ENCODE measurements around the gene LTK. TPM values are rescaled to one million over a fixed set of nuclear protein-coding genes. Genes with fewer than 3 reads are reported as not detected.

LTK gene
- total RNA-seq, 1 experiment from 2014 or later: 5.4 TPM

DNA sequence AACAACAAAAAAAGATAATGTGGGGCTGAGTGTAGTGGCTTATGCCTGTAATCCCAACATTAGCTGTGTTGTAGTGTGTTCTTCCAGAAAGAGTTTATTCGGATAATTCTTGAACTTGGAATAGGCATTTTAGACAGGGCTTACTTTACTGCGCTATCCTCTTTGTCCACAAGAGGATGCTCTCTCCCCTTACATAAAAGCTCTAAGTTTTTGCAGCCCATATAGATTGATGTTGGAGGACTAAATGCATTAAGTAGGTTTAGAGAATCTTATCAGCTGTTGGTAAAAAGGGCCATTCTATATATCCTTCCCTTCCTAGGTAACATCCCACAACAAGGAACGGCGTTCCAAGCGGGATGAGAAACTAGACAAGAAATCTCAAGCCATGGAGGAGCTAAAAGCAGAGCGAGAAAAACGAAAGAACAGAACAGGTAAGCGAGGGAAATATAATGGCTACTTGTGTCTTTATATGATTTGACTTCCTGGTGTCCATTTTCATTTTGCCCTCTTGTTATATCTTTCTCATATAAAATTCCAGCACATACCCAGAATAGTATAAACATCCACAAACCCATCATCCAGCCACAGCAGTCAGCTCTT, 47.7 kb downstream of the LTK start:
- intact Hi-C loops (cut with micrococcal nuclease; ENCODE audit: unreplicated experiment): loop anchor here (5.0 kb wide), 1 partner anchor 436 kb away; no protein-coding TSS in a partner anchor
- peak; percentile 70 for DNase-seq (ENCODE audit: low spot score)
- no peaks in the 10 kb centered on the region for H3K27me3 ChIP-seq (replicated peaks; ENCODE audit: insufficient read depth, low read depth, low read length, poor library complexity)
- TF ChIP-seq EZH2 (IDR thresholded peaks at IDR 0.05; ENCODE audit: borderline replicate concordance, low read depth, low read length, poor library complexity, severe bottlenecking): no peak
- TF ChIP-seq CTCF (conservative IDR thresholded peaks at IDR 0.05; ENCODE audit: low read depth, low read length): peak; percentile 94
- ChIA-PET POLR2A (ENCODE audit: low non-redundant PET) (interaction anchor here (0.5 to 0.9 kb wide), 2 partner anchors 20 to 405 kb away, joined by 4 to 5 read pairs; no protein-coding TSS in a partner anchor), CTCF (interaction anchor here (0.6 to 2.1 kb wide), 7 partner anchors 92 to 439 kb away, joined by 3 to 11 read pairs (median 6); partner anchors contain the start of gene MAPKBP1)
- no TSS peak for BruUV-seq (replicated peaks)
- no peaks in the 10 kb centered on the region for H3K9me3 ChIP-seq (ENCODE audit: low read depth, low read length, poor library complexity, severe bottlenecking)
- H3K4me1 ChIP-seq (ENCODE audit: insufficient read depth, low read length, poor library complexity, severe bottlenecking): no peaks in the 10 kb centered on the region
- H3K4me3 ChIP-seq (ENCODE audit: low read depth, low read length, poor library complexity, severe bottlenecking): no peak overlapping the region
- H3K36me3 ChIP-seq (ENCODE audit: insufficient read depth, low read length, poor library complexity, severe bottlenecking): peaks cover 52% of the 10 kb centered on the region
- no peak overlapping the region for H3K27ac ChIP-seq (ENCODE audit: low read depth, low read length, poor library complexity, severe bottlenecking)

- H3K4me3 ChIP-seq (ENCODE audit: low read depth, low read length, poor library complexity, severe bottlenecking): no peak overlapping the region
- peaks cover 46% of the 10 kb centered on the region for H3K36me3 ChIP-seq (ENCODE audit: insufficient read depth, low read length, poor library complexity, severe bottlenecking)
- ChIA-PET POLR2A (ENCODE audit: low non-redundant PET) (interaction anchor here (0.5 to 0.9 kb wide), 2 partner anchors 19 to 406 kb away, joined by 4 to 5 read pairs; no protein-coding TSS in a partner anchor), CTCF (interaction anchor here (0.6 to 2.1 kb wide), 6 partner anchors 24 to 439 kb away, joined by 3 to 11 read pairs (median 6); no protein-coding TSS in a partner anchor)
- no peak overlapping the region for H3K27ac ChIP-seq (ENCODE audit: low read depth, low read length, poor library complexity, severe bottlenecking)
- H3K9me3 ChIP-seq (ENCODE audit: low read depth, low read length, poor library complexity, severe bottlenecking): no peaks in the 10 kb centered on the region
- H3K27me3 ChIP-seq (replicated peaks; ENCODE audit: insufficient read depth, low read depth, low read length, poor library complexity): no peaks in the 10 kb centered on the region
- DNase-seq (ENCODE audit: low spot score): no peak
- TF ChIP-seq CTCF (conservative IDR thresholded peaks at IDR 0.05; ENCODE audit: low read depth, low read length) (no peak), EZH2 (IDR thresholded peaks at IDR 0.05; ENCODE audit: borderline replicate concordance, low read depth, low read length, poor library complexity, severe bottlenecking) (no peak)
- no TSS peak for BruUV-seq (replicated peaks)
- no peaks in the 10 kb centered on the region for H3K4me1 ChIP-seq (ENCODE audit: insufficient read depth, low read length, poor library complexity, severe bottlenecking)
- intact Hi-C loops (cut with micrococcal nuclease; ENCODE audit: unreplicated experiment): loop anchor here (5.0 kb wide), 1 partner anchor 437 kb away; no protein-coding TSS in a partner anchor
These were observed 48.6 kb downstream of the LTK start for GRCh38 chr15:41464889-41465580.

DNA sequence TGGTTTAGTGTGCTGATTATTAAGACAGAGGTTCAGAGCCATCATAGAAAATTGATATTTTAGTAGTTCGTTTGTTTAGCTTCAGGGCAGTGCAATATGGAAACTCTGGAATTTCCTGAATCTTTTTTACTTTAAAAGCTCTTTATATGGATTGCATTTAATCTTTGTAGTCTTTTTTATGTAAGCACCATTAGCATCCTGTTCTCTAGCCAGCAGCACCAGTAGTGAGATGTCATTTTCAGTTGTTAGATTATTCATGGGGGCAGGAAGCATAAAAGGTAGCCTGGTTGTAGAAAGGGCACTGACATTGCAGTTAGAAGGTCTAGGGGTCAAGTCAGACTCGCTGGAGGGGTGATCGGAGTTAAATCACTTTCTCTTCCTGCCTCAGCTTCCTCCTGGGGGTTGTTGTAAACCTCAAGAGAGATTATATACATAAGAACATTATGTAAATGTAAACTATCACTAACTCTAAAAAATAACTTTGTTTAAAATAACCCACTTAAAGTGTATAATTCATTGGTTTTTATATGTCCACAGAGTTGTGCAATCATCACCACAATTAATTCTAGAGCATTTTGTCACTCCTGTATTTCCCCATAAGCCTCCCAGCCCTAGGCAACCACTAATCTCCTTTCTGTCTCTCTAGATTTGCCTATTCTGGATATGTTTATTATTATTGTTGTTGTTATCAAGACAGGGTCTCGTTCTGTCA, 51.4 kb downstream of the LTK start:
- Histone ChIP-seq H3K4me1 (ENCODE audit: insufficient read depth, low read length, poor library complexity, severe bottlenecking) (no peaks in the 10 kb centered on the region), H3K27me3 (replicated peaks; ENCODE audit: insufficient read depth, low read depth, low read length, poor library complexity) (no peaks in the 10 kb centered on the region), H3K9me3 (ENCODE audit: low read depth, low read length, poor library complexity, severe bottlenecking) (no peaks in the 10 kb centered on the region), H3K36me3 (ENCODE audit: insufficient read depth, low read length, poor library complexity, severe bottlenecking) (peaks cover 42% of the 10 kb centered on the region), H3K27ac (ENCODE audit: low read depth, low read length, poor library complexity, severe bottlenecking) (no peak overlapping the region), H3K4me3 (ENCODE audit: low read depth, low read length, poor library complexity, severe bottlenecking) (no peak overlapping the region)
- DNase-seq (ENCODE audit: low spot score): no peak
- POLR2A ChIA-PET (ENCODE audit: low non-redundant PET): no interaction called here
- intact Hi-C loops (cut with micrococcal nuclease; ENCODE audit: unreplicated experiment): no loop called here
- no TSS peak for BruUV-seq (replicated peaks)
- no peak for TF ChIP-seq CTCF (conservative IDR thresholded peaks at IDR 0.05; ENCODE audit: low read depth, low read length)
- TF ChIP-seq EZH2 (IDR thresholded peaks at IDR 0.05; ENCODE audit: borderline replicate concordance, low read depth, low read length, poor library complexity, severe bottlenecking): no peak
- CTCF ChIA-PET: no interaction called here
